ENCODE results near the gene MARK2.

The MARK2 gene

GRCh38 chr11:63920126-63920938 lies 81.4 kb downstream of the MARK2 start:
- H3K4me1 Mint-ChIP-seq, result peaks cover 25% of the 10 kb centered on the region
- no peaks in the 10 kb centered on the region for H3K36me3 Mint-ChIP-seq (ENCODE audit: low read depth)
- no peak for TF ChIP-seq CTCF (IDR thresholded peaks at IDR 0.05; ENCODE audit: unreplicated experiment in 3 of 3)
- peaks cover 7% of the 10 kb centered on the region for H3K27me3 Mint-ChIP-seq (ENCODE audit: low read depth)
- H3K9me3 Mint-ChIP-seq, result no peaks in the 10 kb centered on the region
- H3K4me3 Mint-ChIP-seq, result peak overlapping the region; percentile 65 to 77 (median 71)
- H3K27ac Mint-ChIP-seq, result peak overlapping the region; percentile 86 to 97 (median 91)

- no peaks in the 10 kb centered on the region for H3K36me3 Mint-ChIP-seq (ENCODE audit: low read depth)
- peaks cover 25% of the 10 kb centered on the region for H3K4me1 Mint-ChIP-seq
These were observed 82.1 kb downstream of the MARK2 start for GRCh38 chr11:63920939-63921417.

GRCh38 chr11:63922673-63923192 lies 83.8 kb downstream of the MARK2 start:
- H3K36me3 Mint-ChIP-seq (ENCODE audit: low read depth), result no peaks in the 10 kb centered on the region
- H3K27ac Mint-ChIP-seq, result peak overlapping the region in 2 of 3 experiments; percentile 76 to 89
- peaks cover 25% of the 10 kb centered on the region for H3K4me1 Mint-ChIP-seq
- no peak overlapping the region for H3K4me3 Mint-ChIP-seq
- peaks cover 7% of the 10 kb centered on the region for H3K27me3 Mint-ChIP-seq (ENCODE audit: low read depth)
- H3K9me3 Mint-ChIP-seq, result no peaks in the 10 kb centered on the region
- no peak for TF ChIP-seq CTCF (IDR thresholded peaks at IDR 0.05; ENCODE audit: unreplicated experiment in 3 of 3)

More at GRCh38 chr11:63920939-63921417, 82.1 kb downstream of the MARK2 start:
- TF ChIP-seq CTCF (IDR thresholded peaks at IDR 0.05; ENCODE audit: unreplicated experiment in 3 of 3), result peak; percentile 29 to 64 (median 49)
- Mint-ChIP-seq H3K27ac (no peak overlapping the region), H3K27me3 (ENCODE audit: low read depth) (peaks cover 7% of the 10 kb centered on the region), H3K9me3 (no peaks in the 10 kb centered on the region), H3K4me3 (peak overlapping the region in 2 of 3 experiments; percentile 23 to 47)

- no peaks in the 10 kb centered on the region for H3K9me3 Mint-ChIP-seq
- TF ChIP-seq CTCF (IDR thresholded peaks at IDR 0.05; ENCODE audit: unreplicated experiment in 3 of 3), result no peak
- peaks cover 7% of the 10 kb centered on the region for H3K27me3 Mint-ChIP-seq (ENCODE audit: low read depth)
- peak overlapping the region in 2 of 3 experiments; percentile 26 to 38 for H3K27ac Mint-ChIP-seq
- no peak overlapping the region for H3K4me3 Mint-ChIP-seq
- peaks cover 24% of the 10 kb centered on the region for H3K4me1 Mint-ChIP-seq
- H3K36me3 Mint-ChIP-seq (ENCODE audit: low read depth), result no peaks in the 10 kb centered on the region
These were observed 84.4 kb downstream of the MARK2 start for GRCh38 chr11:63923319-63923718.

- Mint-ChIP-seq H3K4me1 (peaks cover 16% of the 10 kb centered on the region), H3K27me3 (ENCODE audit: low read depth) (peaks cover 6% of the 10 kb centered on the region), H3K27ac (peak overlapping the region in 1 of 3 experiments; percentile 35), H3K36me3 (ENCODE audit: low read depth) (no peaks in the 10 kb centered on the region), H3K9me3 (no peaks in the 10 kb centered on the region), H3K4me3 (no peak overlapping the region)
- no peak for TF ChIP-seq CTCF (IDR thresholded peaks at IDR 0.05; ENCODE audit: unreplicated experiment in 3 of 3)
These were observed 90.7 kb downstream of the MARK2 start for GRCh38 chr11:63929616-63930015.

All from nephron (organoid).